K562 (cell line): ENCODE data around the gene HOXD13. TPM values are rescaled to one million over a fixed set of nuclear protein-coding genes. Genes with fewer than 3 reads are reported as not detected.

ENCODE experiments used
- ATAC-seq: fragments of 200-7000 bp; cut with Tn5 transposase; 3 replicates; pipeline ENCODE4 v1.9.1; 2020; ENCODE audit warnings: moderate library complexity
- BruUV-seq: library from RNA; stranded (reverse); fragments of 400-500 nt; replicated peaks from 2 replicates; lab custom pipeline; 2021; lab: Mats Ljungman, UMichigan
- CTCF ChIA-PET: fragments of 300-600 bp; formaldehyde crosslinking; extraction: SDS; loops from one replicate; lab custom pipeline; 2021; ENCODE audit warnings: low intra/inter-chr PET ratio; lab: Yijun Ruan, JAX
- POLR2A ChIA-PET: fragments of 300-600, 350-650 bp; sonication (Branson Sonifier 250); formaldehyde crosslinking; extraction: SDS; loops from one replicate; lab custom pipeline; 2021; ENCODE audit warnings: antibody characterized with exemption, inconsistent platforms; lab: Yijun Ruan, JAX
- DNase-seq, 4 experiments: peaks; one replicate each; pipeline versions ENCODE4 v3.0.0 to v3.0.0-alpha.2; 2011 to 2018; ENCODE audit warnings: low spot score in 3 of 4, mixed read lengths in 3 of 4; ENCODE audit errors: extremely low read depth in 1 of 4
- FAIRE-seq: peaks from 2 replicates; lab custom pipeline; 2011; peaks lifted over from hg19 to GRCh38; lab: Jason Lieb, UNC
- H2AFZ ChIP-seq: 2 replicates; pipeline ENCODE4 v1.6.0; 2011; ENCODE audit warnings: low read depth, low read length, control low read depth, inconsistent platforms
- H3K27ac ChIP-seq: fragments of 200-600 bp; 3 replicates; pipeline ENCODE4 v1.8.0; 2011; ENCODE audit warnings: low read depth, mild to moderate bottlenecking, control low read depth, inconsistent platforms, low read length, moderate library complexity, mixed read lengths; ENCODE audit errors: extremely low read depth
- H3K27me3 ChIP-seq, 2 experiments: fragments of 300-600 bp in 1 of 2; 2 replicates in 1 of 2; 3 replicates in 1 of 2; pipeline versions ENCODE4 v1.6.0 to v1.8.0; 2011; ENCODE audit warnings: inconsistent platforms in 2 of 2, low read length in 2 of 2, mild to moderate bottlenecking in 1 of 2, mixed read lengths in 1 of 2, moderate library complexity in 1 of 2; ENCODE audit not compliant: control insufficient read depth in 2 of 2, insufficient read depth in 2 of 2
- H3K36me3 ChIP-seq: fragments of 300-600 bp; 3 replicates; pipeline ENCODE4 v1.8.0; 2011; ENCODE audit warnings: mild to moderate bottlenecking, low read length, inconsistent platforms; ENCODE audit not compliant: control insufficient read depth, insufficient read depth
- H3K4me1 ChIP-seq, 2 experiments: fragments of 200-600 bp in 1 of 2; replicated peaks in 1 of 2; 2 replicates in 1 of 2; 3 replicates in 1 of 2; pipeline versions ENCODE4 v1.5.1 to v1.8.0; 2011; ENCODE audit warnings: inconsistent platforms in 2 of 2, low read length in 2 of 2, mild to moderate bottlenecking in 1 of 2, mixed read lengths in 1 of 2, moderate library complexity in 1 of 2; ENCODE audit not compliant: control insufficient read depth in 2 of 2, insufficient read depth in 2 of 2
- H3K4me2 ChIP-seq: 2 replicates; pipeline ENCODE4 v1.6.1; 2011; ENCODE audit warnings: low read length, control low read depth, inconsistent platforms, mixed read lengths; ENCODE audit not compliant: insufficient read depth
- H3K4me3 ChIP-seq: fragments of 200-600 bp; sonication (generic), shearing (Covaris generic); 2 replicates; pipeline ENCODE4 v1.5.1; 2016; ENCODE audit warnings: control low read depth, inconsistent platforms
- H3K79me2 ChIP-seq: fragments of 200-600 bp; 3 replicates; pipeline ENCODE4 v1.8.0; 2011; ENCODE audit warnings: low read length, inconsistent platforms; ENCODE audit not compliant: control insufficient read depth, insufficient read depth
- H3K9ac ChIP-seq, 2 experiments: 2 replicates each; pipeline versions ENCODE4 v1.6.0 to v1.6.1; 2011; ENCODE audit warnings: low read depth in 2 of 2, low read length in 2 of 2, control low read depth in 1 of 2, inconsistent platforms in 1 of 2, mild to moderate bottlenecking in 1 of 2, mixed read lengths in 1 of 2; ENCODE audit not compliant: insufficient read depth in 1 of 2
- H3K9me1 ChIP-seq: one replicate; pipeline ENCODE4 v1.6.0; 2011; ENCODE audit warnings: inconsistent platforms, mild to moderate bottlenecking, low read length, moderate library complexity; ENCODE audit not compliant: control insufficient read depth, insufficient read depth
- H3K9me3 ChIP-seq: replicated peaks from 2 replicates; pipeline ENCODE4 v1.5.1; 2011; ENCODE audit warnings: low read depth, low read length, inconsistent platforms; ENCODE audit not compliant: control insufficient read depth, insufficient read depth
- H4K20me1 ChIP-seq: replicated peaks from 2 replicates; pipeline ENCODE4 v1.6.1; 2011; ENCODE audit warnings: low read length, inconsistent platforms, mixed read lengths; ENCODE audit not compliant: control insufficient read depth, insufficient read depth
- CTCF ChIP-seq, 3 experiments: IDR thresholded peaks in 2 of 3; conservative IDR thresholded peaks in 1 of 3; 2 replicates each; pipeline ENCODE4 v1.5.1; 2011 to 2012; ENCODE audit warnings: low read length in 3 of 3, mild to moderate bottlenecking in 3 of 3, control low read depth in 2 of 3, improper control_type of control experiment in 1 of 3, inconsistent platforms in 1 of 3, low read depth in 1 of 3, mixed read lengths in 1 of 3, moderate library complexity in 1 of 3; ENCODE audit not compliant: insufficient read depth in 2 of 3
- MCM2 ChIP-seq: fragments of 450-650 bp; IDR thresholded peaks from 2 replicates; pipeline ENCODE4 v1.6.1; 2017; ENCODE audit warnings: low read depth, mild to moderate bottlenecking
- NCOA2 ChIP-seq, 2 experiments: fragments of 450-650 bp; IDR thresholded peaks; 2 replicates each; pipeline ENCODE4 v1.6.1; 2018; ENCODE audit warnings: mild to moderate bottlenecking in 2 of 2, moderate library complexity in 1 of 2; ENCODE audit not compliant: partially characterized antibody in 2 of 2
- POLR3G ChIP-seq: IDR thresholded peaks from 2 replicates; pipeline ENCODE4 v1.6.1; 2011; ENCODE audit not compliant: insufficient read length, insufficient replicate concordance; ENCODE audit errors: extremely low read depth
- SETDB1 ChIP-seq: IDR thresholded peaks from one replicate; pipeline ENCODE4 v1.6.1; 2012; ENCODE audit warnings: low read length, control low read depth, inconsistent platforms
- SNIP1 ChIP-seq: fragments of 450-650 bp; IDR thresholded peaks from 2 replicates; pipeline ENCODE4 v1.7.1; 2017; ENCODE audit warnings: low read depth, mild to moderate bottlenecking
- VEZF1 ChIP-seq: fragments of 200-800 bp; sonication (Bioruptor generic); IDR thresholded peaks from 2 replicates; pipeline ENCODE4 v1.6.1; 2017; ENCODE audit warnings: missing genetic modification characterization, missing compliant biosample characterization
- ZC3H4 ChIP-seq: sonication (generic); formaldehyde crosslinking; IDR thresholded peaks from 2 replicates; pipeline ENCODE4 v1.9.0; 2021; ENCODE audit warnings: missing genetic modification reagents, borderline replicate concordance
- ZC3H8 ChIP-seq: fragments of 450-650 bp; IDR thresholded peaks from 2 replicates; pipeline ENCODE4 v1.6.1; 2017
- ZNF79 ChIP-seq: fragments of 250-450 bp; sonication (Bioruptor Pico); IDR thresholded peaks from 2 replicates; pipeline ENCODE4 v1.4.0; 2020; ENCODE audit warnings: low read depth, mild to moderate bottlenecking, moderate library complexity
- WGBS: fragments of 100-300 bp; shearing (Covaris generic); methylation state at CpG from one replicate; pipeline ENCODE4 v1.1.6; 2016; ENCODE audit warnings: low coverage, mixed read lengths; ENCODE audit not compliant: insufficient coverage; ENCODE audit errors: missing lambda C conversion rate; 5-methylcytosine and 5-hydroxymethylcytosine counted together
- in situ Hi-C: fragments of 300-500 bp; cut with MboI; formaldehyde crosslinking; loops from 4 replicates; pipeline ENCODE4 v1.15.0; 2018; ENCODE audit warnings: inconsistent platforms, mixed read lengths
- intact Hi-C: fragments of 100-400 bp; cut with micrococcal nuclease; formaldehyde crosslinking; loops from 2 replicates; pipeline ENCODE4 v1.14.2; 2022
- polyA plus RNA-seq, 8 experiments: library from polyadenylated mRNA; depleted of rRNA in 4 of 8; stranded (reverse) in 5 of 8; unstranded in 3 of 8; fragments of >200 nt; fragmentation: Nextera tagmentation in 2 of 8; fragmentation: Illumina TruSeq in 1 of 8; extraction: Ambion mirVana in 2 of 8; extraction: Trizol in 1 of 8; gene quantifications; 2 replicates each; pipeline versions ENCODE4 v1.2.1 to v1.2.3, GENCODE V29; 2011 to 2014; ENCODE audit warnings: inconsistent platforms in 1 of 8, missing spikeins in 1 of 8
- total RNA-seq, 7 experiments: library from RNA; depleted of rRNA in 6 of 7; stranded (reverse); fragments of >200 nt in 6 of 7; fragmentation: Illumina TruSeq in 2 of 7; extraction: Trizol in 2 of 7; gene quantifications; 2 replicates each; pipeline versions ENCODE4 v1.2.1 to v1.2.3, GENCODE V29; 2011 to 2021; ENCODE audit warnings: low replicate concordance in 1 of 7

HOXD13 gene
- total and polyA plus RNA-seq, 9 of the 15 experiments (the other 6 are each of a cell fraction or from before 2014, with no cell fraction given), result 0.03 to 0.04 TPM; not detected in 7

GRCh38 chr2:176118601-176119339 is 26.2 kb downstream of the HOXD13 start (continued):
- no peak for TF ChIP-seq NCOA2 (IDR thresholded peaks at IDR 0.05; ENCODE audit: partially characterized antibody in 2 of 2)
- peak; percentile 67 to 82 (median 72) for TF ChIP-seq CTCF (IDR thresholded peaks at IDR 0.05 in 2 of 3, conservative IDR thresholded peaks at IDR 0.05 in 1 of 3; ENCODE audit: insufficient read depth in 2 of 3, low read depth in 1 of 3, low read length in 3 of 3)

GRCh38 chr2:176120364-176121189 is 28.1 kb downstream of the HOXD13 start:
- intact Hi-C loops (no loop called here), in situ Hi-C loops (no loop called here)

More at GRCh38 chr2:176120364-176121189, 28.1 kb downstream of the HOXD13 start:
- H3K9me3 ChIP-seq, result no peaks in the 10 kb centered on the region
- H3K79me2 ChIP-seq, result no peaks in the 10 kb centered on the region
- no peak overlapping the region for H2AFZ ChIP-seq
- H4K20me1 ChIP-seq, result peaks cover 3% of the 10 kb centered on the region; the same call in 1 of the 2 replicates
- H3K9me1 ChIP-seq, result no peaks in the 10 kb centered on the region
- no peak overlapping the region for H3K4me2 ChIP-seq
- peaks cover 0 to 32% of the 10 kb centered on the region in 2 experiments; a peak in 2 of 5 replicates for H3K4me1 ChIP-seq
- CTCF ChIA-PET, result no interaction called here
- H3K27ac ChIP-seq, result no peak overlapping the region
- no peak overlapping the region for H3K4me3 ChIP-seq
- no peak overlapping the region for H3K9ac ChIP-seq
- H3K27me3 ChIP-seq, result peaks cover 86 to 88% of the 10 kb centered on the region in 2 experiments
- WGBS, result under 1% methylated on average over 13 of the region's 13 CpGs
- TF ChIP-seq MCM2 (no peak), POLR3G (no peak), VEZF1 (no peak), ZC3H4 (CRISPR knock-in tag) (no peak), ZC3H8 (no peak), ZNF79 (CRISPR knock-in tag) (no peak), SNIP1 (no peak), SETDB1 (no peak)
- FAIRE-seq (no peak), DNase-seq (no peak), ATAC-seq (no peak)
- BruUV-seq, result no TSS peak
- POLR2A ChIA-PET, result interaction anchor here (1.0 kb wide), 1 partner anchor 434 kb away, joined by 3 read pairs; no protein-coding TSS in a partner anchor
- H3K36me3 ChIP-seq, result no peaks in the 10 kb centered on the region
